GM12891 (cell line): Measurements from ENCODE around the gene TM9SF1.

Experiments used
- DNase-seq: peaks from one replicate; pipeline ENCODE4 v3.0.0; 2011; ENCODE audit warnings: low spot score; ENCODE audit not compliant: insufficient read length
- FAIRE-seq: peaks from 2 replicates; lab custom pipeline; 2011; peaks lifted over from hg19 to GRCh38; lab: Jason Lieb, UNC
- PAX5 ChIP-seq: IDR thresholded peaks from 2 replicates; pipeline ENCODE4 v1.6.1; 2011; ENCODE audit warnings: low read length, moderate library complexity, mild to moderate bottlenecking; ENCODE audit not compliant: insufficient read depth, severe bottlenecking
- POLR2A ChIP-seq: IDR thresholded peaks from 2 replicates; pipeline ENCODE4 v1.6.1; 2011; ENCODE audit warnings: low read depth, low read length, control low read depth
- POLR2AphosphoS5 ChIP-seq: IDR thresholded peaks from 2 replicates; pipeline ENCODE4 v1.6.1; 2011; ENCODE audit warnings: low read depth, low read length, control low read depth
- POU2F2 ChIP-seq: IDR thresholded peaks from 2 replicates; pipeline ENCODE4 v1.6.1; 2011; ENCODE audit warnings: low read depth, mild to moderate bottlenecking, control low read depth, low read length, moderate library complexity
- SPI1 ChIP-seq: IDR thresholded peaks from 2 replicates; pipeline ENCODE4 v1.6.1; 2011; ENCODE audit warnings: low read depth, low read length, control low read depth
- TAF1 ChIP-seq: IDR thresholded peaks from 2 replicates; pipeline ENCODE4 v1.6.1; 2011; ENCODE audit warnings: low read depth, low read length, control low read depth

TM9SF1 gene

GRCh38 chr14:24172261-24172860, 22.9 kb downstream of the TM9SF1 start:
- no peak for DNase-seq
- peak; percentile 57 for FAIRE-seq
- TF ChIP-seq TAF1 (no peak), POLR2A (no peak), POLR2AphosphoS5 (no peak; the same call in 1 of the 2 replicates), SPI1 (no peak), PAX5 (no peak), POU2F2 (no peak)

DNA sequence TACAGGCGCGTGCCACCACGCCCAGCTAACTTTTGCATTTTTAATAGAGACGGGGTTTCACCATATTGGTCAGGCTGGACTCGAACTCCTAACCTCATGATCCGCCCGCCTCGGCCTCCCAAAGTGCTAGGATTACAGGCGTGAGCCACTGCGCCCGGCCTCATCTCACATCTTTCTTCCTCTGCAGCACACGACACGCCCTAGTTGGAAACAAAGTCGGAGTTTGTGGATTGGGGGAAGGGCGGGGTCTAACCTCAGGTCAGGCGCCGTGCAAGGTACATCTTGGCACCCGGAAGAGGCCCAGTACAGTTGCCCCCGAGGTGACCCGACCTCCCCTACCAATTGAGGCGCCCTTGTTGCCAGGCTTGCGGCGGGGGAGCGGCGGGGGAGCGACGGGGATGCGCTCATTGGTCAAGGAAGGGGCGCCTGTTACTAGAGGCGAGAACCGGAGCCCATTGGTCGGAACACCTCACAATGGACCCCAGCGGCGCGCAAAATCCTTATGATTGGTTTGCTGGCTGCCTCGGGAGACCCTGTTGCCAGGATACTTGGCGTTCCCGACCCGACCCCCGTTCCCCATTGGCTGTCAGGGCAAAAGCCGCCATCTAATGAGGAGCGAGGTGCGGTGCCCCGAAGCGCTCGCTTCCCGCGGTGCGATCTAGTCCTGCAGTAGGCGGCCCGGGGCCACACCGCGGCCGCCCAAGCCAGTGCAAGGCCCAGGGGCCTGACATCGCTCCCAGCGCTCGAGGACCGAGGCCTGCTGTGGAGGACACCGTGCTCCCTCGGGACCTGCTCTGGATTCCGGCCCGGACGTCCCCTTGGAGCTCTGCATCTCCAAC, 23.6 kb downstream of the TM9SF1 start, which contains the start of gene REC8:
TSS of gene REC8 (plus strand) at position 659 of the 839 bp plus-strand sequence. CDS start 473 bp downstream, outside the sequence.
- TF ChIP-seq TAF1, result peak; percentile 34; the same call in 1 of the 2 replicates
- TF ChIP-seq POLR2AphosphoS5, result peak; percentile 92
- no peak for TF ChIP-seq SPI1
- TF ChIP-seq PAX5, result peak; percentile 47
- TF ChIP-seq POLR2A, result peak; percentile 85
- peak; percentile 77 for TF ChIP-seq POU2F2
- DNase-seq (peak; percentile 95), FAIRE-seq (peak; percentile 94)

DNA sequence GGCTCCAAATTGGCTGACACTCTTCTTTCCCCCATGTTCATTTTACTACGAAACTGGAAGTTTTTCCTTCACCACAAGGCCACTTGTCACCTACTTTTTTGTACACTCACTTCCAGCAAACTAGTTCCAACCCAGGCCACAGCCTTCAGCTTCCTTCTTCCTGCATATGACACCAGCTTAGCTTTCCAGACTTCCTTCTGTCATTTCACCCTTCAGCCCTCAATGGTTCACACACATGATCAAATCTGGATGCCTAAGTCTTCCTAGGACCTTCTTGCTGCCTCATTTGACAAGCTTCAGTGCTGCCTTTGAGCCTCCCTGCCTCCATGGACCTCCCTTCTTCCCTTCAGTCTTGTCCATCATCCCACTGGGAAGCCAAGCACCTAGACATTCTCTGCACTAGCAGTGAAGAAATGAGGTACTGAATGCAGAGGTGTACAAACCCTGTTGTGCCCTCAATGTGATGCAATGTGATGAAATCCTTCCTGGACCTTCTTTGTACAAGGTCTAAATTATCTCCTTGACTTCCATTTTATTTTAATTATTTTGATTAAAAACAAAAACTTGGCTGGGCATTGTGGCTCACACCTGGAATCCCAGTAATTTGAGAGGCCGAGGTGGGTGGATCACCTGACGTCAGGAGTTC, 27.6 kb downstream of the TM9SF1 start:
- TF ChIP-seq POLR2AphosphoS5 (peak; percentile 79; the same call in 1 of the 2 replicates), TAF1 (no peak)
- DNase-seq, result no peak
- FAIRE-seq, result no peak

GRCh38 chr14:24165785-24166184, 29.5 kb downstream of the TM9SF1 start:
- FAIRE-seq (no peak), DNase-seq (no peak)
- TF ChIP-seq POLR2AphosphoS5, result no peak
- no peak for TF ChIP-seq POU2F2
- no peak for TF ChIP-seq SPI1
- no peak for TF ChIP-seq POLR2A
- no peak for TF ChIP-seq PAX5
- TF ChIP-seq TAF1, result no peak

DNA sequence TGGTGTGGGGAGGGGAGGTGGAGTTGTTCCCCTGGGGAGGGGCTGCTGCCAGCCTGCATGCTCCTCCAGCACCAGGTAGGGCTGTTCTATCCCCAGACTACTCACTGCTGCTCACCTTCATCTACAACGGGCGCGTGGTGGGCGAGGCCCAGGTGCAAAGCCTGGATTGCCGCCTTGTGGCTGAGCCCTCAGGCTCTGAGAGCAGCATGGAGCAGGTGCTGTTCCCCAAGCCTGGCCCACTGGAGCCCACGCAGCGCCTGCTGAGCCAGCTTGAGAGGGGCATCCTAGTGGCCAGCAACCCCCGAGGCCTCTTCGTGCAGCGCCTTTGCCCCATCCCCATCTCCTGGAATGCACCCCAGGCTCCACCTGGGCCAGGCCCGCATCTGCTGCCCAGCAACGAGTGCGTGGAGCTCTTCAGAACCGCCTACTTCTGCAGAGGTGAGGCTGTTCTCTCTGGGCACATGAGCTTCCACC, 30.7 kb downstream of the TM9SF1 start:
- no peak for DNase-seq
- FAIRE-seq, result no peak
- no peak for TF ChIP-seq POLR2A
- TF ChIP-seq POLR2AphosphoS5, result no peak
- no peak for TF ChIP-seq PAX5
- TF ChIP-seq TAF1, result no peak
- no peak for TF ChIP-seq POU2F2
- no peak for TF ChIP-seq SPI1

DNA sequence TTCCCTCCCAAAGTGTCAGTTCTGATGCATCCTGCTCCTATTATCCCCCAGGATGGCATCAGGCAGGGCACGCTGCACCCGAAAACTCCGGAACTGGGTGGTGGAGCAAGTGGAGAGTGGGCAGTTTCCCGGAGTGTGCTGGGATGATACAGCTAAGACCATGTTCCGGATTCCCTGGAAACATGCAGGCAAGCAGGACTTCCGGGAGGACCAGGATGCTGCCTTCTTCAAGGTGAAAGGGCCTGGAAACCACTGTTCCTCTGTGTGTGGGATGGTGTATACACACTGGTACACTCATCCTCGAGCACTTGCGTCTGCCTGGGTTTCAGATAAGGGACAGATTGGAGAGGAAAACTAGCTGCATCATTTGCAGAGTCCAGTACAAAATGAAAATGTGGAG, 33.1 kb downstream of the TM9SF1 start:
- DNase-seq (no peak), FAIRE-seq (peak; percentile 16)
- no peak for TF ChIP-seq SPI1
- 0 out of 2 replicates have a peak, but pooled peaks have one; percentile 19 for TF ChIP-seq POU2F2

DNA sequence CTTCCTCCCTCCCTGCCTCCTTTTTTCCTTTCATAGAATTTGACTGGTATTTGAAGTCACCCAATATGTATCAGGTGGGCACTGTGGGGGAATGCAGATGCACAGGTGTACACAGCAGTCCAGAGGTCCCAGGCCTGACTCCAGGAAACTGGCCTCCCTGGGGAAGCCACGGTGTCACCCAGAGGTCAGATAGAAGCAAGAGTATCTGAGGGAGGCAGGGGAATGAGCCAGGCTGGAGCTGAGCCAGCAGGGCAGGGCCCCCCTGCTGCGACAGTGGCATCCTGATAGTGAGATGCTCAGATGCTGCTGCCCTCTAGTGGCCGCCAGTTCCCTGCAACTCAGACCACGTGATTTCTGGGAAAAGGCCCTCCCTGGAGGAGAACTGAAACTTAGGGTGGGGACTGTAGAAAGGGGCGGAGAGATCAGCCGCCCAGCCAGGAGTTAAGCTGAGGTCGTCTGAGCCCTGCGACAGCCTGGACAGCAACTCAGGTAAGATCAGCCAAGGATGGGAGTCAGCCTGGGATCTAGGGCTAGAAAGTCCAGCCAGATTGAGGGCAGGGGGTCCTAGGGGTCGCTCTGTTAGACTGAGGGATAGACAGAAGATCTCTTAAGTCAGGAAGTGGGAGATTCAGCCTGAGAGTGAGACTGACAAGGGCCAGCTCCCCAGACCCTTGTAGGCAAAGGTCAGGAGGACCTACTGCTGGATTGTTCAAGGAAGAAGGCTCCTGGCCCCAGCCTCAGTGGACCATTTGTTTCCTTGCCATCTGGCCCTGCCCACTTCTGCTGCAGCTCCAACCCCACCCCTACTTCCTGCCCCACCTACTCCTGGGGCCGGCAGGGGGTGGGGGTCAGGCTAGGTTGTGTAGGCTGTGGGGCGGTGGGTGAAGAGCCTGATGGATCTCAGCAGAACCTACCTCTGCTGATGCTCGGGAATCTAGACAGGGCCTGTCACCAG, 34.1 kb downstream of the TM9SF1 start, which contains the start of gene IRF9:
TSS of gene IRF9 (plus strand) at position 416 of the 955 bp plus-strand sequence. CDS start 880 bp downstream, outside the sequence.
- TF ChIP-seq POLR2A (peak; percentile 99), TAF1 (peak; percentile 93), SPI1 (peak; percentile 94), PAX5 (no peak), POU2F2 (peak; percentile 93), POLR2AphosphoS5 (peak; percentile 98)
- DNase-seq (peak; percentile 89), FAIRE-seq (peak; percentile 99)

GRCh38 chr14:24160499-24160849, 34.8 kb downstream of the TM9SF1 start:
- DNase-seq, result no peak
- no peak for TF ChIP-seq POLR2AphosphoS5
- TF ChIP-seq POU2F2, result no peak
- TF ChIP-seq POLR2A, result no peak
- TF ChIP-seq TAF1, result no peak
- TF ChIP-seq PAX5, result no peak
- no peak for TF ChIP-seq SPI1
- no peak for FAIRE-seq
